Hematopoietic multipotent progenitor cell treated with erythropoietin and hydrocortisone succinate and interleukin-3 and kit ligand, for 17 days (in vitro differentiated cells): ENCODE measurements around the gene TMEM92.
"Not testable (repeated sequence)": the region's sequence is repeated elsewhere in the genome, so short reads cannot be mapped to it uniquely, and the experiment has no call there.

ENCODE experiments used
- DNase-seq: peaks from one replicate; pipeline ENCODE4 v3.0.0-alpha.2; 2015; ENCODE audit warnings: low spot score

The TMEM92 gene

GRCh38 chr17:50301891-50302584, 27.8 kb downstream of the TMEM92 start:
- DNase-seq, result no peak

DNA sequence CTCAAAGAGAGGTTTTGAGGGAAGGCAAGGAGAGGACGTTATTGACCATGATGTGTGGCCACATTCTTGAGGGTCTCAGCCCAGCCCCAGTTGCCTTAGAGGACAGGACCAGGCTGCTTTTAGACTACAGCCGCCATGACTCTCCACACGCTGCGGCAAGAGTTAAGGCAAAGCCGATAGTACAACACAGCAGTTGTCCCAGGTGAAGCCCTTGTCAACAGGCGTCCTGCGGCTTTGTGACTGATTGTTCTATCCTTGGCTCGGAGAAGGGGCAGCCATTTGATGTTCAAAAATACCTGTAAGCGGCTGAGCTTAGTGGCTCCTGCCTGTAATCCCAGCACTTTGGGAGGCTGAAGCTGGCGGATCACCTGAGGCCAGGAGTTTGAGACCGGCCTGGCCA, 28.8 kb downstream of the TMEM92 start:
- no peak for DNase-seq

- no peak for DNase-seq
These were observed 29.3 kb downstream of the TMEM92 start for GRCh38 chr17:50303596-50303995.

GRCh38 chr17:50304781-50305404, 30.6 kb downstream of the TMEM92 start:
- DNase-seq, result no peak

- DNase-seq, result no peak
These were observed 33.4 kb downstream of the TMEM92 start for GRCh38 chr17:50307654-50308053.

DNA sequence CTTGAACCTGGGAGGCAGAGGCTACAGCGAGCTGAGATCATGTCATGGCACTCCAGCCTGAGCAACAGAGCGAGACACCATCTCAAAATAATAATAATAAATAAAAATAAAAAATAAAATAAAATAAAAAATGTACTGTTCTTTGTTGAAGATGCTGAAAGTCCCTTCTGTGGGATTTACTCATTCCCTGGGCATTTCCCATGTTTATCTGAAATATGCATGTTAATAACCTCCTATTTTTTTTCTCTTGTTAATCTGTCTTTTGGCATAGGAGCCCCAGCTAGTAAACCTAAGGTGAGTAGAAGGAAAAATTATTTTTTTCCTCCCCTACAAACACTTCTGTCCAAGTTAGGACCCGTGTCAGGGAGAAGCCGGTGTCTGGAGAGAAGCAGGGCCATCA, 34.4 kb downstream of the TMEM92 start:
- DNase-seq, result no peak

DNA sequence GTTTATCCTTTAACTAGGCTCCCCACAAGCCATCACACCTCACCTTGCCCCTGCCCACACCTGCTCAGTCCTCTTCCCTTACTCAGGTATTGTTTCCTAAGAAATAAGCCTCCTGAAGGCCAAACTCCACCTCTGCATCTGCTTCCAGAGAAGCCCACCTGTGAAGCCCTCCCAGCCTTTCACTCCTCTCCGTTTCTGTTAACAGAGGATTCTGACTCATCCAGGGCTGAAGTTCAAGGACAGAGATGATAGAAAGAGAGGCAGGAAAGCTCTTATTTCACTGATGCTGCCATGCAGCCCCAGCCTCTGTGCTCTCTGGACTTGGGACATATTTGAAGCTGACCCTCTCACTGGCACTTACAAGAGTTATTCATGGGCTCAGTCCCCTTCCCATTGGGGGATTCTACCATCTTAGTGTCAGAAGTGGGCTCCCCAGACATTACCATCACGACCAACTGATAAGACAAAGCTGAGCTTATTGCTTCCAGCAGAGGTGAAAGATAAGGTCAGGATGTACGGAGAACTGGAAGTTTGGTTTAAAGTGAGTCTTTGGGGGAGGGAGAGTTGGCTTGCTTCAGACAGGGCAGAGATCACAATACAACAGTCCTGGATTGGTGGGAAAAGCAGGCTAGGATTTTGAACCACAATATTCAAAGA, 36.3 kb downstream of the TMEM92 start:
- no peak for DNase-seq

DNA sequence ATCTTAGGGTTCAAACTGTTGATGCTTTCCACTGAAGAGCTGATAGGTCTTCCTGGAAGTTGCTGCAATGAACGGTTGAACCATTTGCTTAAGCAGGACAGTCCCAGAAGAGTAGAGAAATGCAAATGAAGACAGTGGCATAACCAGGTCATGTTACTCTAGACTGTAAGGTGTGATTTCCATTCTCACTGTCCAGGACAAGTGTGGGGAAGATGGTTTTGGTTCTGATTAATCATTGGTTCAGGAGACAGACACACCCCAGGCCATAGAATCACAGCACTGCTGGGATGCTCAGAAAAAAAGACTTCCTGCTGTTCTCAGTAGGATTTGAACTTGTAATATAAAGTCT, 36.8 kb downstream of the TMEM92 start:
- no peak for DNase-seq

- no peak for DNase-seq
These were observed 37.2 kb downstream of the TMEM92 start for GRCh38 chr17:50311483-50311882.

GRCh38 chr17:50312308-50312707, 38.0 kb downstream of the TMEM92 start:
- DNase-seq, result no peak

GRCh38 chr17:50314456-50315011, 40.3 kb downstream of the TMEM92 start:
- no peak for DNase-seq

- no peak for DNase-seq
These were observed 41.8 kb downstream of the TMEM92 start for GRCh38 chr17:50316016-50316587.

- not testable (repeated sequence) for DNase-seq
These were observed 42.4 kb downstream of the TMEM92 start for GRCh38 chr17:50316660-50317059.

DNA sequence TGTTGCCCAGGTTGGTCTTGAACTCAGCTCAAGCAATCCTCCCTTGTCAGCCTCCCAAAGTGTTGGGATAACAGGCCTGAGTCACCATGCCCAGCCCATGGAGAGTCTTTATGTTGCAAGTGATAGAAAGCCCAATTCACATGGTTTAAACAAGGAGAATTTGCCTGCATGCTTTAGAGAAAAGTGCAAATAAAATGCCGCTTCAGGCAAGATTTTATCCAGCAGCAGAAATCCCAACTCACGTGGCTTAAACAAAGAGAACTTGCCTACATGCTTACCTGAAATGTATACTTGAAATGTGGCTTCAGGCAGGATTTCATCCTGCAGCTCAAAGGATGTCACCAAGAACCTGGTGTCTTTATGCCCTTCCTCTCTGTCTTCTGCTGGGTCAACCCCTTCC, 42.9 kb downstream of the TMEM92 start:
- no peak for DNase-seq

DNA sequence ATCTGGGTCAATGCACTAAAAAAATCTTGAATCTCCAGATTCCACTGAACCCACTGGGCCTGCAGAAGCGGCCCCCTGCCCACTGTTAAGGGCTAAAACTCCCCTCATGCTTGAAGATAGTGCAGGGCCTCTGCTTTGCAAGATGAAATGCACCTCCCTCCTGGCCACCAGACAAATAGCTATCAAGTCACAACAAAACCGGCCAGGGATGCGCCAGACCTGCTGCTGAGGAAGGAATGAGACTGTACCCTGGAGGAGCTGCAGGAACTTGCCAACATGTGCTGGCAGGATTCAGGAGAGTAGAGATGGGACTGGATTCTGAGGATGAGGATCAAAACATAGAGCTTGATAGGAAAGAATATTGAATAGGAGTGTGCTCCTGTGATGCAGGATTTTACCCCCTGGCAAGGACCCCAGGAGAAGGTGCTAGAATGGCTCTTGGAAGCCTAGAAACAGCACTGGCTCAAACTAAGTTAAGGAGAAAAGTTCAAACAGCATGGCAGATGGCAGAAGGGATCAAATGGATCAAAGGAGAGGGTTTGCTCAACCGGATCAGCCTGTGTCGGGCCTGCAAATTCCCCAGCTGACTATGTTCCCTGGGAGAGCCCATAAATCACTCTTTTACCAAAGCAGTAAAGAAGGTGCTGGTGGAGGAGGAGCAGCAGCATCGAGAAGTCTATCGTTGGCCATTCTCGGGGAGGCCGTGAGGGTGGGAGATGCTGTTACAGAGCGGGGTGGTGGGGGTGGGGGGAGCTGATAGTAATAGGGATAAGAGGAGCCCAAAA, 44.4 kb downstream of the TMEM92 start:
- no peak for DNase-seq

DNA sequence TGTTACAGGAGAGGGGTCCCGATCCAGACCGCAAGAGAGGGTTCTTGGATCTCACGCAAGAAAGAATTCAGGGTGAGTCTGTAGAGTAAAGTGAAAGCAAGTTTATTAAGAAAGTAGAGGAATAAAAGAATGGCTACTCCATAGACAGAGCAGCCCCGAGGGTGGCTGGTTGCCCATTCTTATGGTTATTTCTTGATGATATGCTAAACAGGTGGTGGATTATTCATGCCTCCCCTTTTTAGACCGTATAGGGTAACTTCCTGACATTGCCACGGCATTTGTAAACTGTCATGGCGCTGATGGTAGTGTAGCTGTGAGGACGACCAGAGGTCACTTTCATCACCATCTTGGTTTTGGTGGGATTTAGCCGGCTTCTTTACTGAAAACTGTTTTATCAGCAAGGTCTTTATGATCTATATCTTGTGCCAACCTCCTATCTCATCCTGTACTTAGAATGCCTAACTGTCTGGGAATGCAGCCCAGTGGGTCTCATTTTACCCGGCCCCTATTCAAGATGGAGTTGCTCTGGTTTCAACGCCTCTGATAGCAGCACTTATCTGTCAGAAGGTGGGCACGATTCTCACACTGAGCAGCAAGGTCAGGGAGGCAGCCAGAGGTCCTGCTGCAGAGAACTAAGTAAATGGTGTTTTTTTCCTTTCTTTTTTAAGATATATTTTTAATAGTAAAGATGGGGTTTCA, 45.2 kb downstream of the TMEM92 start:
- DNase-seq, result no peak

DNA sequence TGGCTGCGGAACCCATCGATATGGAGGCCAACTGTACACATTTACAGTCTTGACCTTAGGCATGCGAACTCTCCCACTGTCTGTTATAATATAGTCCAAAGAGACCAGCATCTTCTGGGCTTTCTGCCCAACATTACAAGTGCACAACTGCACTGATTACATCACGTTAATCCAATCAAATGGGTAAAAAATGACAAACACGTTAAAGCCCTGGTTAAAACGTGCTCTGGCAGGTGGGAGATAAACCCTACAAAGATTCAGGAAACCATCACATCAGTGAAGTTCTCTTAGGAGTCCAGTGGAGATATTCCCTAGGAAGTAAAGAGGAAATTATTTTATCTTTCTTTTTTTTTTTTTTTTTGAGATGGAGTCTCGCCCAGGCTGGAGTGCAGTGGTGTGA, 48.0 kb downstream of the TMEM92 start:
- DNase-seq, result no peak

GRCh38 chr17:50323060-50323459, 48.8 kb downstream of the TMEM92 start:
- no peak for DNase-seq

DNA sequence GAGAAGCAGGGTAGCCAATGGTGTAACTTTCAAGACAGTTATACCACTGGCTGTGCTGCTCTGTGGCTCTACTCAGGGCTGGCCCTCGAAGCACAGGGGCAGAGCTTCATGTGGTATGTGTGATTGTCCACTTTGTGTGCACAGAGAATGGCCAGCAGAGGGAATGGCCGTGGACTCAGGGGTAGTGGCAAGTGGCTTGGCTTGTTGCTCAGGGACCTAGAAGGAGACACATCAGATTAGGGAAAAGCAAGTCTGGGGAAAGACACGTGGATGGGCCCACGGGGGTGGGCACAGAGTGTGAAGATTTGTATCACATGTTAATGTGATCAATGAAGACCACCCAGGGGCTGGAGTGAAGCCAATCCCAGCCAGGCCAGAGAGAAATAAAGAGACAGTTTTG, 51.6 kb downstream of the TMEM92 start:
- DNase-seq, result no peak

DNA sequence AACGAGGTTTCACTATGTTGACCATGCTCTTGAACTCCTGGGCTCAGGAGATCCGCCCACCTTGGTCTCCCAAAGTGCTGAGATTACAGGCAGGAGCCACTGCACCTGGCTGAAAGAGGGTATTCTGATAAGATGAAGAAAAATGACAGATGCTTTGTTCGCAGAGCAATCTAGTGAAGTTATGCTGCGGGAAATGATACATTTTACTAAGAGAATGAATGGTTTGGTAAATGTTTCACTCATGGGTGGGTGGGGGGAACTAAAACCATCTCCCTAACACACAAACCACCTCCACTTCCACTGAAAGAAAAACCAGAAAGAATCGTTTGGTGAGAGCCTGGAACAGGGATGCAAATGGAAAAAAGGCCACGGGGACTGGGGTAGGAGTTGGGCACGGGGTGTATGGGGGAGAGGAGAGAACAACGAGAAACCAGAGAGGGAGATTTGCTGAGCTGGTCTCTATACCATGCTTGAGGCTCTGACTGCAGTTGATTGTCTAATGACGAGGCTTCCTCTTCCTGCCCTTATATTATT, 52.6 kb downstream of the TMEM92 start:
- DNase-seq, result no peak
